SK-N-SH (cell line): ENCODE results near the gene FRY. TPM values are rescaled to one million over a fixed set of nuclear protein-coding genes. Genes with fewer than 3 reads are reported as not detected.

Source experiments
- CTCF ChIA-PET: fragments of 300-600, 350-600 bp; formaldehyde crosslinking; extraction: SDS; loops from one replicate; lab custom pipeline; 2021; lab: Yijun Ruan, JAX
- POLR2A ChIA-PET: fragments of 350-600 bp; sonication (Branson Sonifier 250); formaldehyde crosslinking; extraction: SDS; loops from one replicate; lab custom pipeline; 2020; ENCODE audit warnings: antibody characterized with exemption, inconsistent platforms; lab: Yijun Ruan, JAX
- DNase-seq: peaks from one replicate; pipeline ENCODE4 v3.0.0; 2012
- H2AFZ ChIP-seq: fragments of 200-600 bp; sonication (generic); 2 replicates; pipeline ENCODE4 v1.8.1; 2016; ENCODE audit warnings: antibody characterized with exemption, mild to moderate bottlenecking, low read depth
- H3F3A ChIP-seq: fragments of 200-600 bp; sonication (generic); replicated peaks from 2 replicates; pipeline ENCODE3; 2016; ENCODE audit warnings: antibody characterized with exemption, mild to moderate bottlenecking; ENCODE audit not compliant: insufficient read depth
- H3K27ac ChIP-seq, 2 experiments: fragments of 200-500 bp in 1 of 2; fragments of 200-600 bp in 1 of 2; sonication (Bioruptor generic) in 1 of 2; sonication (generic), shearing (Covaris generic) in 1 of 2; 2 replicates each; pipeline versions ENCODE4 v1.5.1 to v1.6.1; 2014 to 2016; ENCODE audit warnings: low read depth in 2 of 2, inconsistent platforms in 1 of 2, low read length in 1 of 2, mild to moderate bottlenecking in 1 of 2, mixed read lengths in 1 of 2
- H3K27me3 ChIP-seq: fragments of 200-600 bp; sonication (generic), shearing (Covaris generic); 2 replicates; pipeline ENCODE4 v1.6.1; 2016; ENCODE audit warnings: mixed run types; ENCODE audit not compliant: insufficient read depth
- H3K36me3 ChIP-seq, 2 experiments: fragments of 200-500 bp in 1 of 2; fragments of 200-600 bp in 1 of 2; sonication (Bioruptor generic) in 1 of 2; sonication (generic) in 1 of 2; replicated peaks in 1 of 2; 2 replicates each; pipeline versions ENCODE3 to v1.5.1; 2014 to 2016; ENCODE audit warnings: low read length in 1 of 2, mild to moderate bottlenecking in 1 of 2; ENCODE audit not compliant: insufficient read depth in 2 of 2, control insufficient read depth in 1 of 2
- H3K4me1 ChIP-seq, 2 experiments: fragments of 200-500 bp in 1 of 2; fragments of 200-600 bp in 1 of 2; sonication (Bioruptor generic) in 1 of 2; sonication (generic), shearing (Covaris generic) in 1 of 2; 2 replicates each; pipeline versions ENCODE4 v1.5.1 to v1.6.1; 2014 to 2016; ENCODE audit warnings: low read depth in 1 of 2, low read length in 1 of 2, mixed run types in 1 of 2; ENCODE audit not compliant: insufficient read depth in 2 of 2, control insufficient read depth in 1 of 2
- H3K4me2 ChIP-seq: fragments of 200-600 bp; sonication (generic), shearing (Covaris generic); 2 replicates; pipeline ENCODE4 v1.6.1; 2017; ENCODE audit warnings: mixed run types
- H3K4me3 ChIP-seq, 2 experiments: fragments of 200-500 bp in 1 of 2; fragments of 200-600 bp in 1 of 2; sonication (Bioruptor generic) in 1 of 2; sonication (generic), shearing (Covaris generic) in 1 of 2; 2 replicates each; pipeline versions ENCODE4 v1.5.1 to v1.8.1; 2014 to 2016; ENCODE audit warnings: low read depth in 2 of 2, inconsistent platforms in 1 of 2, low read length in 1 of 2, mild to moderate bottlenecking in 1 of 2, mixed read lengths in 1 of 2, moderate library complexity in 1 of 2
- H3K79me2 ChIP-seq: fragments of 200-600 bp; sonication (generic); 2 replicates; pipeline ENCODE4 v1.8.1; 2017; ENCODE audit warnings: mild to moderate bottlenecking; ENCODE audit not compliant: insufficient read depth
- H3K9ac ChIP-seq: fragments of 200-600 bp; sonication (generic); 2 replicates; pipeline ENCODE4 v1.6.1; 2017; ENCODE audit warnings: mixed run types
- H3K9me2 ChIP-seq: fragments of 200-600 bp; sonication (generic); 2 replicates; pipeline ENCODE4 v1.6.1; 2017; ENCODE audit warnings: mixed run types
- H3K9me3 ChIP-seq: fragments of 200-600 bp; sonication (generic); 2 replicates; pipeline ENCODE4 v1.6.1; 2017; ENCODE audit warnings: mixed run types, mild to moderate bottlenecking, moderate library complexity
- H4K20me1 ChIP-seq: fragments of 200-600 bp; sonication (generic); 2 replicates; pipeline ENCODE4 v1.6.1; 2017; ENCODE audit warnings: mild to moderate bottlenecking, mixed run types; ENCODE audit not compliant: insufficient read depth
- CHD2 ChIP-seq: fragments of 150-350 bp; IDR thresholded peaks from 2 replicates; pipeline ENCODE4 v1.6.1; 2018; ENCODE audit warnings: low read length; ENCODE audit not compliant: partially characterized antibody
- EZH2phosphoT487 ChIP-seq: fragments of 200-600 bp; sonication (generic); IDR thresholded peaks from 2 replicates; pipeline ENCODE4 v1.6.1; 2017; ENCODE audit warnings: low read depth, mixed run types, mild to moderate bottlenecking, antibody characterized with exemption, moderate library complexity, borderline replicate concordance
- FOSL2 ChIP-seq: IDR thresholded peaks from 2 replicates; pipeline ENCODE4 v1.4.0; 2012; ENCODE audit warnings: low read depth, mild to moderate bottlenecking, moderate library complexity, borderline replicate concordance
- FOXM1 ChIP-seq: IDR thresholded peaks from 2 replicates; pipeline ENCODE4 v1.4.0; 2012; ENCODE audit warnings: low read depth, mild to moderate bottlenecking
- GABPA ChIP-seq: IDR thresholded peaks from 2 replicates; pipeline ENCODE4 v1.4.0; 2012; ENCODE audit warnings: low read depth, mild to moderate bottlenecking
- MXI1 ChIP-seq: IDR thresholded peaks from 2 replicates; pipeline ENCODE4 v1.6.1; 2012; ENCODE audit warnings: mild to moderate bottlenecking, low read depth, low read length, improper control_type of control experiment
- NFIC ChIP-seq: IDR thresholded peaks from 2 replicates; pipeline ENCODE4 v1.4.0; 2012; ENCODE audit warnings: borderline replicate concordance
- NRF1 ChIP-seq: IDR thresholded peaks from 2 replicates; pipeline ENCODE4 v1.6.1; 2012; ENCODE audit warnings: low read depth, mild to moderate bottlenecking, low read length
- RAD21 ChIP-seq: IDR thresholded peaks from 2 replicates; pipeline ENCODE4 v1.6.1; 2012; ENCODE audit warnings: mild to moderate bottlenecking, low read length
- RFX5 ChIP-seq: IDR thresholded peaks from 2 replicates; pipeline ENCODE4 v1.6.1; 2012; ENCODE audit warnings: mild to moderate bottlenecking, improper control_type of control experiment, low read length
- SIN3A ChIP-seq: IDR thresholded peaks from 2 replicates; pipeline ENCODE4 v1.6.1; 2012; ENCODE audit warnings: low read depth, mild to moderate bottlenecking, low read length, moderate library complexity, borderline replicate concordance
- TEAD4 ChIP-seq: IDR thresholded peaks from 2 replicates; pipeline ENCODE4 v1.4.0; 2012; ENCODE audit warnings: mild to moderate bottlenecking, borderline replicate concordance; ENCODE audit not compliant: insufficient read depth
- YY1 ChIP-seq: IDR thresholded peaks from 2 replicates; pipeline ENCODE4 v1.4.0; 2012; ENCODE audit warnings: low read depth, mild to moderate bottlenecking
- WGBS: methylation state at CpG from one replicate; pipeline ENCODE4 v1.1.6; 2017; ENCODE audit warnings: low lambda C conversion rate; 5-methylcytosine and 5-hydroxymethylcytosine counted together
- polyA plus RNA-seq, 3 experiments: library from polyadenylated mRNA; depleted of rRNA; stranded (reverse); fragments of >200 nt; gene quantifications; 2 replicates each; pipeline ENCODE4 v1.2.3, GENCODE V29; 2012
- TF ChIP-seq, protein P1 (sequence below): IDR thresholded peaks from 2 replicates; pipeline ENCODE4 v1.4.0; 2012; ENCODE audit warnings: low read depth
- TF ChIP-seq, protein P2 (sequence below): IDR thresholded peaks from 2 replicates; pipeline ENCODE4 v1.4.0; 2012; ENCODE audit warnings: low read depth, borderline replicate concordance
- TF ChIP-seq, protein P3 (sequence below): IDR thresholded peaks from 2 replicates; pipeline ENCODE4 v1.4.0; 2012; ENCODE audit warnings: low read depth, borderline replicate concordance
- TF ChIP-seq, protein P4 (sequence below): fragments of 150-350 bp; IDR thresholded peaks from 2 replicates; pipeline ENCODE4 v1.6.1; 2016; ENCODE audit warnings: mild to moderate bottlenecking, low read depth, low read length
- TF ChIP-seq, protein P5 (sequence below): fragments of 200-600 bp; sonication (generic); IDR thresholded peaks from 2 replicates; pipeline ENCODE4 v1.6.1; 2017; ENCODE audit warnings: antibody characterized with exemption, mild to moderate bottlenecking, moderate library complexity
- TF ChIP-seq, protein P6 (sequence below): IDR thresholded peaks from 2 replicates; pipeline ENCODE4 v1.6.1; 2012; ENCODE audit warnings: mild to moderate bottlenecking, low read depth, low read length, moderate library complexity
- TF ChIP-seq, protein P7 (sequence below): fragments of 150-350 bp; IDR thresholded peaks from 2 replicates; pipeline ENCODE4 v1.6.1; 2017; ENCODE audit warnings: antibody characterized with exemption, low read length, low read depth, borderline replicate concordance

The FRY gene
- polyA plus RNA-seq, 1 of the 3 experiments (the other 2 are of a cell fraction) = 1.4 TPM

DNA sequence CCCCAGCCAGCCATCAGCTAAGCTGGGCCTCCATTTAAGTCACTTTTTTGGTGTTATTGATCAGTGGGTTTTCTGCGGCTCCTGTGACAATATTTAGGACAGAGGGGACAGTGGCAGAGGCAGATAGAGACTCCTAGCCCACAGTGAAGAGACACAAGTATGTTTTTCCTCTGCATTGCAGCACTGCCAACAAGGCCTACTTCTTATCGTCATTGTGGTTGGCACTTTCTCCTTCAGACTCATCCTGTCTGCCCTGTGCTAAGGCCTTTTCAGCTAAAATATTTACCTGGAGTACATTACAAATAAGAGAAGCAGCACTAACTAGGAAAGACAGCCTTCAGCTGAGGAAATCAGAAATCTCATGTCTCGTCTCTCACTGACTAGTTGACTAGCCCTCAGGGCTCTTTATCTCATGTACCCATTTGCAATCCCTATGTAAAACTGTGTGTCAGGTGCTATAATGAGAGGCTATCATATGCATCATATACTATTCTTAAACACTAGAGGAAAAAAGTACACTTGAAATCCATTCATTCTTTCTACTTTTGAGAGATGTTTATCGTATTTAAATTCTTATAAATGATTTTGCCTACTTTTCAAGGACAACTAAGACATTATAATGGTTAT is 221.4 kb downstream of the FRY start:
- no peak for DNase-seq
- POLR2A ChIA-PET = no interaction called here
- H3K79me2 ChIP-seq = no peaks in the 10 kb centered on the region
- H3K27ac ChIP-seq = no peak overlapping the region
- no peaks in the 10 kb centered on the region for H3K4me1 ChIP-seq
- H3K9ac ChIP-seq = no peak overlapping the region
- WGBS = 88% methylated on average over 4 of the region's 4 CpGs
- no peak overlapping the region for H2AFZ ChIP-seq
- no peaks in the 10 kb centered on the region for H3K27me3 ChIP-seq
- no peak overlapping the region for H3K4me3 ChIP-seq
- no peaks in the 10 kb centered on the region for H3F3A ChIP-seq
- H3K36me3 ChIP-seq = peaks cover 0 to 4% of the 10 kb centered on the region in 2 experiments
- no peak for TF ChIP-seq CHD2
- no peak for TF ChIP-seq NRF1
- TF ChIP-seq, protein P1, sequence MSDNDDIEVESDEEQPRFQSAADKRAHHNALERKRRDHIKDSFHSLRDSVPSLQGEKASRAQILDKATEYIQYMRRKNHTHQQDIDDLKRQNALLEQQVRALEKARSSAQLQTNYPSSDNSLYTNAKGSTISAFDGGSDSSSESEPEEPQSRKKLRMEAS = no peak
- TF ChIP-seq, protein P2, sequence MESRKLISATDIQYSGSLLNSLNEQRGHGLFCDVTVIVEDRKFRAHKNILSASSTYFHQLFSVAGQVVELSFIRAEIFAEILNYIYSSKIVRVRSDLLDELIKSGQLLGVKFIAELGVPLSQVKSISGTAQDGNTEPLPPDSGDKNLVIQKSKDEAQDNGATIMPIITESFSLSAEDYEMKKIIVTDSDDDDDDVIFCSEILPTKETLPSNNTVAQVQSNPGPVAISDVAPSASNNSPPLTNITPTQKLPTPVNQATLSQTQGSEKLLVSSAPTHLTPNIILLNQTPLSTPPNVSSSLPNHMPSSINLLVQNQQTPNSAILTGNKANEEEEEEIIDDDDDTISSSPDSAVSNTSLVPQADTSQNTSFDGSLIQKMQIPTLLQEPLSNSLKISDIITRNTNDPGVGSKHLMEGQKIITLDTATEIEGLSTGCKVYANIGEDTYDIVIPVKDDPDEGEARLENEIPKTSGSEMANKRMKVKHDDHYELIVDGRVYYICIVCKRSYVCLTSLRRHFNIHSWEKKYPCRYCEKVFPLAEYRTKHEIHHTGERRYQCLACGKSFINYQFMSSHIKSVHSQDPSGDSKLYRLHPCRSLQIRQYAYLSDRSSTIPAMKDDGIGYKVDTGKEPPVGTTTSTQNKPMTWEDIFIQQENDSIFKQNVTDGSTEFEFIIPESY = no peak
- TF ChIP-seq, protein P3, sequence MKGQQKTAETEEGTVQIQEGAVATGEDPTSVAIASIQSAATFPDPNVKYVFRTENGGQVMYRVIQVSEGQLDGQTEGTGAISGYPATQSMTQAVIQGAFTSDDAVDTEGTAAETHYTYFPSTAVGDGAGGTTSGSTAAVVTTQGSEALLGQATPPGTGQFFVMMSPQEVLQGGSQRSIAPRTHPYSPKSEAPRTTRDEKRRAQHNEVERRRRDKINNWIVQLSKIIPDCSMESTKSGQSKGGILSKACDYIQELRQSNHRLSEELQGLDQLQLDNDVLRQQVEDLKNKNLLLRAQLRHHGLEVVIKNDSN = no peak
- TF ChIP-seq MXI1 = no peak
- TF ChIP-seq YY1 = no peak
- TF ChIP-seq, protein P4, sequence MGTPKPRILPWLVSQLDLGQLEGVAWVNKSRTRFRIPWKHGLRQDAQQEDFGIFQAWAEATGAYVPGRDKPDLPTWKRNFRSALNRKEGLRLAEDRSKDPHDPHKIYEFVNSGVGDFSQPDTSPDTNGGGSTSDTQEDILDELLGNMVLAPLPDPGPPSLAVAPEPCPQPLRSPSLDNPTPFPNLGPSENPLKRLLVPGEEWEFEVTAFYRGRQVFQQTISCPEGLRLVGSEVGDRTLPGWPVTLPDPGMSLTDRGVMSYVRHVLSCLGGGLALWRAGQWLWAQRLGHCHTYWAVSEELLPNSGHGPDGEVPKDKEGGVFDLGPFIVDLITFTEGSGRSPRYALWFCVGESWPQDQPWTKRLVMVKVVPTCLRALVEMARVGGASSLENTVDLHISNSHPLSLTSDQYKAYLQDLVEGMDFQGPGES = no peak
- TF ChIP-seq GABPA = no peak
- TF ChIP-seq TEAD4 = no peak
- no peak for TF ChIP-seq EZH2phosphoT487
- no peak for TF ChIP-seq RAD21
- TF ChIP-seq FOXM1 = no peak
- no peak for TF ChIP-seq FOSL2
- TF ChIP-seq NFIC = no peak
- TF ChIP-seq, protein P5, sequence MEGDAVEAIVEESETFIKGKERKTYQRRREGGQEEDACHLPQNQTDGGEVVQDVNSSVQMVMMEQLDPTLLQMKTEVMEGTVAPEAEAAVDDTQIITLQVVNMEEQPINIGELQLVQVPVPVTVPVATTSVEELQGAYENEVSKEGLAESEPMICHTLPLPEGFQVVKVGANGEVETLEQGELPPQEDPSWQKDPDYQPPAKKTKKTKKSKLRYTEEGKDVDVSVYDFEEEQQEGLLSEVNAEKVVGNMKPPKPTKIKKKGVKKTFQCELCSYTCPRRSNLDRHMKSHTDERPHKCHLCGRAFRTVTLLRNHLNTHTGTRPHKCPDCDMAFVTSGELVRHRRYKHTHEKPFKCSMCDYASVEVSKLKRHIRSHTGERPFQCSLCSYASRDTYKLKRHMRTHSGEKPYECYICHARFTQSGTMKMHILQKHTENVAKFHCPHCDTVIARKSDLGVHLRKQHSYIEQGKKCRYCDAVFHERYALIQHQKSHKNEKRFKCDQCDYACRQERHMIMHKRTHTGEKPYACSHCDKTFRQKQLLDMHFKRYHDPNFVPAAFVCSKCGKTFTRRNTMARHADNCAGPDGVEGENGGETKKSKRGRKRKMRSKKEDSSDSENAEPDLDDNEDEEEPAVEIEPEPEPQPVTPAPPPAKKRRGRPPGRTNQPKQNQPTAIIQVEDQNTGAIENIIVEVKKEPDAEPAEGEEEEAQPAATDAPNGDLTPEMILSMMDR = no peak
- no peak for TF ChIP-seq SIN3A
- TF ChIP-seq, protein P6, sequence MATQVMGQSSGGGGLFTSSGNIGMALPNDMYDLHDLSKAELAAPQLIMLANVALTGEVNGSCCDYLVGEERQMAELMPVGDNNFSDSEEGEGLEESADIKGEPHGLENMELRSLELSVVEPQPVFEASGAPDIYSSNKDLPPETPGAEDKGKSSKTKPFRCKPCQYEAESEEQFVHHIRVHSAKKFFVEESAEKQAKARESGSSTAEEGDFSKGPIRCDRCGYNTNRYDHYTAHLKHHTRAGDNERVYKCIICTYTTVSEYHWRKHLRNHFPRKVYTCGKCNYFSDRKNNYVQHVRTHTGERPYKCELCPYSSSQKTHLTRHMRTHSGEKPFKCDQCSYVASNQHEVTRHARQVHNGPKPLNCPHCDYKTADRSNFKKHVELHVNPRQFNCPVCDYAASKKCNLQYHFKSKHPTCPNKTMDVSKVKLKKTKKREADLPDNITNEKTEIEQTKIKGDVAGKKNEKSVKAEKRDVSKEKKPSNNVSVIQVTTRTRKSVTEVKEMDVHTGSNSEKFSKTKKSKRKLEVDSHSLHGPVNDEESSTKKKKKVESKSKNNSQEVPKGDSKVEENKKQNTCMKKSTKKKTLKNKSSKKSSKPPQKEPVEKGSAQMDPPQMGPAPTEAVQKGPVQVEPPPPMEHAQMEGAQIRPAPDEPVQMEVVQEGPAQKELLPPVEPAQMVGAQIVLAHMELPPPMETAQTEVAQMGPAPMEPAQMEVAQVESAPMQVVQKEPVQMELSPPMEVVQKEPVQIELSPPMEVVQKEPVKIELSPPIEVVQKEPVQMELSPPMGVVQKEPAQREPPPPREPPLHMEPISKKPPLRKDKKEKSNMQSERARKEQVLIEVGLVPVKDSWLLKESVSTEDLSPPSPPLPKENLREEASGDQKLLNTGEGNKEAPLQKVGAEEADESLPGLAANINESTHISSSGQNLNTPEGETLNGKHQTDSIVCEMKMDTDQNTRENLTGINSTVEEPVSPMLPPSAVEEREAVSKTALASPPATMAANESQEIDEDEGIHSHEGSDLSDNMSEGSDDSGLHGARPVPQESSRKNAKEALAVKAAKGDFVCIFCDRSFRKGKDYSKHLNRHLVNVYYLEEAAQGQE = no peak
- no peak for TF ChIP-seq RFX5
- TF ChIP-seq, protein P7, sequence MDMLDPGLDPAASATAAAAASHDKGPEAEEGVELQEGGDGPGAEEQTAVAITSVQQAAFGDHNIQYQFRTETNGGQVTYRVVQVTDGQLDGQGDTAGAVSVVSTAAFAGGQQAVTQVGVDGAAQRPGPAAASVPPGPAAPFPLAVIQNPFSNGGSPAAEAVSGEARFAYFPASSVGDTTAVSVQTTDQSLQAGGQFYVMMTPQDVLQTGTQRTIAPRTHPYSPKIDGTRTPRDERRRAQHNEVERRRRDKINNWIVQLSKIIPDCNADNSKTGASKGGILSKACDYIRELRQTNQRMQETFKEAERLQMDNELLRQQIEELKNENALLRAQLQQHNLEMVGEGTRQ = no peak
- no peaks in the 10 kb centered on the region for H3K9me3 ChIP-seq
- H4K20me1 ChIP-seq = no peaks in the 10 kb centered on the region
- H3K4me2 ChIP-seq = no peak overlapping the region
- no peaks in the 10 kb centered on the region for H3K9me2 ChIP-seq
- CTCF ChIA-PET = no interaction called here
